IMR-90 (cell line): Measurements from ENCODE around the gene FAT1. TPM values are rescaled to one million over a fixed set of nuclear protein-coding genes. Genes with fewer than 3 reads are reported as not detected.

Experiments
- ATAC-seq: fragments of 200-7000 bp; cut with Tn5 transposase; 2 replicates; pipeline ENCODE4 v1.9.1; 2020; ENCODE audit warnings: low read depth, mild to moderate bottlenecking, moderate library complexity
- BruUV-seq: library from RNA; stranded (reverse); fragments of 400-500 nt; replicated peaks from 2 replicates; lab custom pipeline; 2021; lab: Mats Ljungman, UMichigan
- CTCF ChIA-PET: fragments of 300-600 bp; formaldehyde crosslinking; extraction: SDS; loops from one replicate; lab custom pipeline; 2021; ENCODE audit warnings: antibody characterized with exemption; lab: Yijun Ruan, JAX
- POLR2A ChIA-PET: fragments of 300-600 bp; sonication (Branson Sonifier 250); formaldehyde crosslinking; loops from one replicate; lab custom pipeline; 2022; ENCODE audit warnings: antibody characterized with exemption; ENCODE audit not compliant: unreplicated experiment; lab: Charles Lee
- DNase-seq: peaks from one replicate; pipeline ENCODE4 v3.0.0; 2013
- H2AFZ ChIP-seq: replicated peaks from 2 replicates; pipeline ENCODE3; 2013; ENCODE audit warnings: low read length, mild to moderate bottlenecking; ENCODE audit not compliant: poor library complexity
- H2AK5ac ChIP-seq: 2 replicates; pipeline ENCODE4 v1.6.1; 2013; ENCODE audit warnings: low read depth, low read length, inconsistent platforms
- H2AK9ac ChIP-seq: replicated peaks from 2 replicates; pipeline ENCODE3; 2013; ENCODE audit warnings: mild to moderate bottlenecking, low read depth, low read length, moderate library complexity; ENCODE audit not compliant: poor library complexity
- H2BK120ac ChIP-seq: 2 replicates; pipeline ENCODE4 v1.6.1; 2013; ENCODE audit warnings: low read depth, low read length, inconsistent platforms
- H2BK15ac ChIP-seq: 3 replicates; pipeline ENCODE4 v1.6.1; 2013; ENCODE audit warnings: low read depth, low read length, inconsistent platforms
- H2BK20ac ChIP-seq: 2 replicates; pipeline ENCODE4 v1.6.1; 2013; ENCODE audit warnings: low read depth, mild to moderate bottlenecking, inconsistent platforms, low read length, moderate library complexity
- H2BK5ac ChIP-seq: 2 replicates; pipeline ENCODE4 v1.6.1; 2013; ENCODE audit warnings: mild to moderate bottlenecking, low read depth, low read length, inconsistent platforms; ENCODE audit not compliant: poor library complexity, severe bottlenecking
- H3K14ac ChIP-seq: replicated peaks from 2 replicates; pipeline ENCODE4 v1.6.1; 2013; ENCODE audit warnings: low read depth, low read length, inconsistent platforms
- H3K18ac ChIP-seq: 2 replicates; pipeline ENCODE4 v1.6.1; 2013; ENCODE audit warnings: low read depth, low read length, control low read depth
- H3K23ac ChIP-seq: 2 replicates; pipeline ENCODE4 v1.6.1; 2013; ENCODE audit warnings: low read depth, low read length, inconsistent platforms
- H3K27ac ChIP-seq: 2 replicates; pipeline ENCODE4 v1.5.1; 2013; ENCODE audit warnings: mild to moderate bottlenecking, control low read depth, low read length; ENCODE audit not compliant: insufficient read depth
- H3K27me3 ChIP-seq: 2 replicates; pipeline ENCODE4 v1.6.1; 2013; ENCODE audit warnings: low read length; ENCODE audit not compliant: control insufficient read depth, insufficient read depth
- H3K36me3 ChIP-seq: 2 replicates; pipeline ENCODE4 v1.6.1; 2013; ENCODE audit warnings: low read length, mixed read lengths; ENCODE audit not compliant: control insufficient read depth, insufficient read depth
- H3K4ac ChIP-seq: 2 replicates; pipeline ENCODE4 v1.6.1; 2013; ENCODE audit warnings: low read depth, low read length, inconsistent platforms
- H3K4me1 ChIP-seq: 2 replicates; pipeline ENCODE4 v1.6.1; 2013; ENCODE audit warnings: low read length, mixed read lengths; ENCODE audit not compliant: control insufficient read depth, insufficient read depth
- H3K4me2 ChIP-seq: 2 replicates; pipeline ENCODE4 v1.6.1; 2013; ENCODE audit warnings: low read depth, mild to moderate bottlenecking, control low read depth, low read length, moderate library complexity
- H3K4me3 ChIP-seq: 2 replicates; pipeline ENCODE4 v1.5.1; 2013; ENCODE audit warnings: low read depth, mild to moderate bottlenecking, control low read depth, low read length, moderate library complexity; ENCODE audit not compliant: insufficient read depth
- H3K56ac ChIP-seq: 2 replicates; pipeline ENCODE4 v1.6.1; 2013; ENCODE audit warnings: low read length, inconsistent platforms; ENCODE audit not compliant: insufficient read depth; ENCODE audit errors: extremely low read depth
- H3K79me1 ChIP-seq, 2 experiments: 2 replicates each; pipeline ENCODE4 v1.6.1; 2013; ENCODE audit warnings: low read length in 2 of 2, inconsistent platforms in 1 of 2, low read depth in 1 of 2
- H3K9ac ChIP-seq: 2 replicates; pipeline ENCODE4 v1.6.1; 2013; ENCODE audit warnings: low read depth, low read length, control low read depth
- H3K9me1 ChIP-seq: 2 replicates; pipeline ENCODE4 v1.6.1; 2013; ENCODE audit warnings: low read length, inconsistent platforms; ENCODE audit not compliant: insufficient read depth
- H3K9me3 ChIP-seq: 2 replicates; pipeline ENCODE4 v1.6.1; 2013; ENCODE audit warnings: low read length; ENCODE audit not compliant: control insufficient read depth, insufficient read depth
- H4K20me1 ChIP-seq: 2 replicates; pipeline ENCODE4 v1.6.1; 2013; ENCODE audit warnings: low read length, inconsistent platforms; ENCODE audit not compliant: insufficient read depth
- H4K5ac ChIP-seq: 2 replicates; pipeline ENCODE4 v1.6.1; 2013; ENCODE audit warnings: mild to moderate bottlenecking, low read depth, low read length, control low read depth
- H4K8ac ChIP-seq, 2 experiments: 2 replicates each; pipeline ENCODE4 v1.6.1; 2013; ENCODE audit warnings: low read depth in 2 of 2, low read length in 2 of 2, control low read depth in 1 of 2, inconsistent platforms in 1 of 2
- H4K91ac ChIP-seq: 2 replicates; pipeline ENCODE4 v1.6.1; 2013; ENCODE audit warnings: low read depth, low read length, inconsistent platforms; ENCODE audit not compliant: insufficient read depth
- BHLHE40 ChIP-seq: fragments of 150-350 bp; IDR thresholded peaks from 2 replicates; pipeline ENCODE4 v1.6.1; 2016; ENCODE audit warnings: mild to moderate bottlenecking, low read depth, low read length
- CEBPB ChIP-seq: IDR thresholded peaks from 2 replicates; pipeline ENCODE4 v1.6.1; 2012; ENCODE audit warnings: low read depth, low read length, improper control_type of control experiment
- CTCF ChIP-seq: conservative IDR thresholded peaks from 2 replicates; pipeline ENCODE4 v1.5.1; 2012; ENCODE audit warnings: mild to moderate bottlenecking, low read depth, low read length, improper control_type of control experiment
- ELK1 ChIP-seq: fragments of 150-350 bp; IDR thresholded peaks from 2 replicates; pipeline ENCODE4 v1.6.1; 2016; ENCODE audit warnings: low read depth, mild to moderate bottlenecking, low read length, moderate library complexity, borderline replicate concordance
- MAFK ChIP-seq: IDR thresholded peaks from 2 replicates; pipeline ENCODE4 v1.6.1; 2012; ENCODE audit warnings: low read depth, low read length, improper control_type of control experiment
- MAZ ChIP-seq: IDR thresholded peaks from 2 replicates; pipeline ENCODE4 v1.6.1; 2012; ENCODE audit warnings: low read depth, mild to moderate bottlenecking, low read length, improper control_type of control experiment, moderate library complexity, borderline replicate concordance
- MXI1 ChIP-seq: IDR thresholded peaks from 2 replicates; pipeline ENCODE4 v1.6.1; 2012; ENCODE audit warnings: low read depth, mild to moderate bottlenecking, low read length, moderate library complexity, borderline replicate concordance
- RAD21 ChIP-seq: IDR thresholded peaks from 2 replicates; pipeline ENCODE4 v1.6.1; 2012; ENCODE audit warnings: low read length, improper control_type of control experiment
- SMC3 ChIP-seq: fragments of 150-350 bp; IDR thresholded peaks from 2 replicates; pipeline ENCODE4 v1.6.1; 2016; ENCODE audit warnings: low read depth, mild to moderate bottlenecking, antibody characterized with exemption, low read length, moderate library complexity
- WGBS, 2 experiments: methylation state at CpG; one replicate each; pipeline versions ENCODE4 v1.1.5 to v1.1.7; 2013; ENCODE audit warnings: missing lambda C conversion rate in 2 of 2; ENCODE audit not compliant: insufficient read length in 1 of 2; ENCODE audit errors: extremely low coverage in 2 of 2; 5-methylcytosine and 5-hydroxymethylcytosine counted together
- dilution Hi-C: fragments of 300-500 bp; cut with HindIII; formaldehyde crosslinking; loops from one replicate; pipeline ENCODE4 v1.14.3; 2018; ENCODE audit warnings: low sequenced_read_pairs; ENCODE audit not compliant: unreplicated experiment
- in situ Hi-C: fragments of 300-500 bp; cut with MboI; formaldehyde crosslinking; loops from 3 replicates; pipeline ENCODE4 v1.14.3; 2019; ENCODE audit warnings: low sequenced_read_pairs, inconsistent platforms, mixed read lengths
- intact Hi-C: fragments of 100-400 bp; cut with micrococcal nuclease; formaldehyde crosslinking; loops from 2 replicates; pipeline ENCODE4 v1.10.0; 2022
- polyA plus RNA-seq, 3 experiments: library from polyadenylated mRNA; depleted of rRNA; stranded (reverse); fragments of >200 nt; gene quantifications; 2 replicates each; pipeline ENCODE4 v1.2.3, GENCODE V29; 2012; ENCODE audit warnings: low replicate concordance in 1 of 3
- total RNA-seq: library from RNA; depleted of rRNA; stranded (reverse); fragments of >200 nt; gene quantifications from 2 replicates; pipeline ENCODE4 v1.2.3, GENCODE V29; 2012

FAT1 gene
- total and polyA plus RNA-seq, 2 of the 4 experiments (the other 2 are of a cell fraction), result 156 to 519 TPM

- Histone ChIP-seq H3K4ac (no peak overlapping the region), H2AK5ac (no peak overlapping the region), H3K4me1 (no peaks in the 10 kb centered on the region), H4K91ac (no peak overlapping the region), H4K5ac (no peak overlapping the region), H3K18ac (no peak overlapping the region), H4K20me1 (no peaks in the 10 kb centered on the region), H3K36me3 (no peaks in the 10 kb centered on the region), H4K8ac (no peak overlapping the region), H3K4me2 (no peak overlapping the region), H2AK9ac (no peak overlapping the region), H2BK15ac (no peak overlapping the region), H2BK20ac (no peak overlapping the region), H3K9me3 (0 out of 2 replicates have a peak, but pooled peaks cover 3% of the 10 kb centered on the region), H3K56ac (no peak overlapping the region), H3K79me1 (no peaks in the 10 kb centered on the region), H3K23ac (no peak overlapping the region), H2BK120ac (no peak overlapping the region), H3K27me3 (no peaks in the 10 kb centered on the region), H3K27ac (no peak overlapping the region), H3K4me3 (no peak overlapping the region), H2BK5ac (no peak overlapping the region), H2AFZ (no peak overlapping the region), H3K9ac (no peak overlapping the region), H3K9me1 (no peaks in the 10 kb centered on the region), H3K14ac (no peak overlapping the region)
- 68% methylated on average over 3 of the region's 11 CpGs; no CpG with 5 or more reads in 1 of the 2 experiments for WGBS, 2 experiments
- no TSS peak for BruUV-seq
- ATAC-seq, result no peak
- in situ Hi-C loops (no loop called here), intact Hi-C loops (no loop called here), dilution Hi-C loops (no loop called here)
- TF ChIP-seq MAZ (no peak), MAFK (no peak), BHLHE40 (no peak), CEBPB (no peak), RAD21 (no peak), CTCF (no peak), ELK1 (no peak), MXI1 (no peak), SMC3 (no peak)
- CTCF ChIA-PET, result interaction anchor here (0.6 kb wide), 1 partner anchor 132 kb away, joined by 3 read pairs; no protein-coding TSS in a partner anchor
- DNase-seq, result no peak
- POLR2A ChIA-PET, result no interaction called here
These were observed 159.9 kb downstream of the FAT1 start for GRCh38 chr4:186563761-186564160.
